OCI-LY1 (cell line): Measurements from ENCODE around the gene ATL1.

ENCODE experiments used
- EZH2 ChIP-seq: fragments of 200-600 bp; sonication (generic), shearing (Covaris generic); IDR thresholded peaks from 2 replicates; pipeline ENCODE4 v1.8.0; 2017; ENCODE audit warnings: borderline replicate concordance, mixed run types, mild to moderate bottlenecking, antibody characterized with exemption, low read length, moderate library complexity, mixed read lengths
- TF ChIP-seq, protein P1 (sequence below): fragments of 200-600 bp; sonication (generic), shearing (Covaris generic); IDR thresholded peaks from 2 replicates; pipeline ENCODE4 v1.5.1; 2017; ENCODE audit warnings: mild to moderate bottlenecking, antibody characterized with exemption, low read length, moderate library complexity, mixed read lengths

GRCh38 chr14:50670866-50671256 is 110.9 kb downstream of the ATL1 start:
- TF ChIP-seq, protein P1, sequence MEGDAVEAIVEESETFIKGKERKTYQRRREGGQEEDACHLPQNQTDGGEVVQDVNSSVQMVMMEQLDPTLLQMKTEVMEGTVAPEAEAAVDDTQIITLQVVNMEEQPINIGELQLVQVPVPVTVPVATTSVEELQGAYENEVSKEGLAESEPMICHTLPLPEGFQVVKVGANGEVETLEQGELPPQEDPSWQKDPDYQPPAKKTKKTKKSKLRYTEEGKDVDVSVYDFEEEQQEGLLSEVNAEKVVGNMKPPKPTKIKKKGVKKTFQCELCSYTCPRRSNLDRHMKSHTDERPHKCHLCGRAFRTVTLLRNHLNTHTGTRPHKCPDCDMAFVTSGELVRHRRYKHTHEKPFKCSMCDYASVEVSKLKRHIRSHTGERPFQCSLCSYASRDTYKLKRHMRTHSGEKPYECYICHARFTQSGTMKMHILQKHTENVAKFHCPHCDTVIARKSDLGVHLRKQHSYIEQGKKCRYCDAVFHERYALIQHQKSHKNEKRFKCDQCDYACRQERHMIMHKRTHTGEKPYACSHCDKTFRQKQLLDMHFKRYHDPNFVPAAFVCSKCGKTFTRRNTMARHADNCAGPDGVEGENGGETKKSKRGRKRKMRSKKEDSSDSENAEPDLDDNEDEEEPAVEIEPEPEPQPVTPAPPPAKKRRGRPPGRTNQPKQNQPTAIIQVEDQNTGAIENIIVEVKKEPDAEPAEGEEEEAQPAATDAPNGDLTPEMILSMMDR, result no peak
- TF ChIP-seq EZH2, result no peak
